Endodermal cell (in vitro differentiated cells): Measurements from ENCODE around the gene SMPX. TPM values are rescaled to one million over a fixed set of nuclear protein-coding genes. Genes with fewer than 3 reads are reported as not detected.

Source experiments
- DNase-seq: peaks from one replicate; pipeline ENCODE4 v3.0.0-alpha.2; 2017
- H3K27ac ChIP-seq: 2 replicates; pipeline ENCODE4 v1.5.1; 2013; ENCODE audit warnings: mild to moderate bottlenecking, low read depth, low read length, moderate library complexity
- H3K27me3 ChIP-seq: 2 replicates; pipeline ENCODE4 v1.6.1; 2013; ENCODE audit warnings: mild to moderate bottlenecking, low read length, moderate library complexity; ENCODE audit not compliant: insufficient read depth, control insufficient read depth, poor library complexity, severe bottlenecking
- H3K36me3 ChIP-seq: 2 replicates; pipeline ENCODE4 v1.7.0; 2013; ENCODE audit warnings: mild to moderate bottlenecking, low read length, moderate library complexity; ENCODE audit not compliant: control insufficient read depth, insufficient read depth
- H3K4me1 ChIP-seq: one replicate; pipeline ENCODE4 v1.7.0; 2013; ENCODE audit warnings: low read length; ENCODE audit not compliant: control insufficient read depth, insufficient read depth
- H3K4me3 ChIP-seq: 2 replicates; pipeline ENCODE4 v1.5.1; 2013; ENCODE audit warnings: mild to moderate bottlenecking, low read length, moderate library complexity
- H3K9ac ChIP-seq: 2 replicates; pipeline ENCODE4 v1.6.1; 2013; ENCODE audit warnings: mild to moderate bottlenecking, low read length, moderate library complexity; ENCODE audit not compliant: poor library complexity, severe bottlenecking; ENCODE audit errors: extremely low read depth
- H3K9me3 ChIP-seq: 2 replicates; pipeline ENCODE4 v1.6.1; 2013; ENCODE audit warnings: mild to moderate bottlenecking, low read length, moderate library complexity; ENCODE audit not compliant: control insufficient read depth
- H3K27ac Mint-ChIP-seq: 2 replicates; pipeline ENCODE4 v1.8.0; 2020; ENCODE audit warnings: mixed read lengths
- H3K27me3 Mint-ChIP-seq: 2 replicates; pipeline ENCODE4 v1.8.0; 2021; ENCODE audit warnings: mild to moderate bottlenecking, mixed read lengths; ENCODE audit not compliant: insufficient read depth
- H3K36me3 Mint-ChIP-seq: 2 replicates; pipeline ENCODE4 v1.8.0; 2020; ENCODE audit warnings: low read depth, mixed read lengths
- H3K4me1 Mint-ChIP-seq: 2 replicates; pipeline ENCODE4 v1.8.0; 2020; ENCODE audit warnings: mixed read lengths
- H3K4me3 Mint-ChIP-seq: 2 replicates; pipeline ENCODE4 v1.8.0; 2020; ENCODE audit warnings: mild to moderate bottlenecking, moderate library complexity, mixed read lengths
- H3K9me3 Mint-ChIP-seq: 2 replicates; pipeline ENCODE4 v1.8.0; 2020; ENCODE audit warnings: mild to moderate bottlenecking, mixed read lengths
- WGBS, 2 experiments: methylation state at CpG; one replicate each; pipeline versions ENCODE4 v1.1.5 to v1.1.7; 2013; ENCODE audit warnings: missing lambda C conversion rate in 2 of 2, mixed read lengths in 1 of 2; ENCODE audit not compliant: insufficient coverage in 1 of 2, insufficient read length in 1 of 2; 5-methylcytosine and 5-hydroxymethylcytosine counted together
- total RNA-seq, 2 donors: library from RNA; stranded (reverse); fragmentation: NEBNext Ultra II Directional in 1 of 2; extraction: Animal tissue kit (Norgen Biotek cat#: 25700) in 1 of 2; gene quantifications; 2 replicates in 1 of 2; 3 replicates in 1 of 2; pipeline ENCODE4 v1.2.1, GENCODE V29; 2021
- TF ChIP-seq, protein P1 (sequence below): fragments of 200-600 bp; sonication (generic); conservative IDR thresholded peaks from 2 replicates; pipeline ENCODE4 v1.5.0; 2021; ENCODE audit warnings: antibody characterized with exemption, mild to moderate bottlenecking

Gene SMPX
- total RNA-seq, 2 donors from 2014 or later = 0.31 TPM; not detected in 1

DNA sequence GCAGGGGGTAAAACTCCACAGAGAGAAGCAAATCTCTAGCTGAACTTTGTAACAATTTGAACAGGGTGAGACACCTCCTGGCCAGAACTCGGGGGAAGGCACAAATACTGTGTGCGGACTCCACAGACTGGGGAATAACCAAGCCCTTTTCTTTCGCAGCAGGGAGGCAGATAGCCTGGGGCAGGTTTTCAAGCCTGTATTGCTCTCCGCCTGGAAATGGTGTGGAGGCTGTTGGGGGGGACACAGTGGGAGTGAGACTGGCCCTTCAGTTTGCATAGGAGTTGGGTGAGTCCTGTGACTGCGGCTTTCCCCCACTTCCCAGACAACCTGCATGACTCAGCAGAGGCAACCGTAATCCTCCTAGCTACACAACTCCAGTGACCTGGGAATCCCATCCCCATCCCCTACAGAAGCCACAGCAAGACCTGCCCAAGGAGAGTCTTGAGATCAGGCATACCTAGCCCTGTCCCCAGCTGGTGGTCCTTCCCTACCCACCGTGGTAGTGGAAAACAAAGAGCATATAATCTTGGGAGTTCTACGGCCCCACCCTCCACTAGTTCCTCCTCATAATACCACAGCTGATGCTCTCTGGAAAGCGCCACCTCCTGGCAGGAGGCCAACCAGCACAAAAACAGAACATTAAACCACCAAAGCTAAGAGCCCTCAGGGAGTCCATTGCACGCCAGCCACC lies 12.9 kb upstream of the SMPX start:
- H3K27me3 ChIP-seq = no peaks in the 10 kb centered on the region
- H3K9me3 ChIP-seq = no peaks in the 10 kb centered on the region
- peaks cover 23% of the 10 kb centered on the region for H3K4me1 Mint-ChIP-seq
- WGBS, 2 experiments = 78% methylated on average over 9 of the region's 10 CpGs; no CpG with 5 or more reads in 1 of the 2 experiments
- no peak overlapping the region for H3K27ac ChIP-seq
- no peaks in the 10 kb centered on the region for H3K4me1 ChIP-seq
- H3K4me3 Mint-ChIP-seq = peak overlapping the region; percentile 32
- no peaks in the 10 kb centered on the region for H3K27me3 Mint-ChIP-seq
- no peak overlapping the region for H3K9ac ChIP-seq
- H3K36me3 ChIP-seq = no peaks in the 10 kb centered on the region
- peak overlapping the region; percentile 93 for H3K27ac Mint-ChIP-seq
- no peak overlapping the region for H3K4me3 ChIP-seq
- peak; percentile 82 for DNase-seq
- H3K36me3 Mint-ChIP-seq = no peaks in the 10 kb centered on the region
- peaks cover 3% of the 10 kb centered on the region for H3K9me3 Mint-ChIP-seq
- TF ChIP-seq, protein P1, sequence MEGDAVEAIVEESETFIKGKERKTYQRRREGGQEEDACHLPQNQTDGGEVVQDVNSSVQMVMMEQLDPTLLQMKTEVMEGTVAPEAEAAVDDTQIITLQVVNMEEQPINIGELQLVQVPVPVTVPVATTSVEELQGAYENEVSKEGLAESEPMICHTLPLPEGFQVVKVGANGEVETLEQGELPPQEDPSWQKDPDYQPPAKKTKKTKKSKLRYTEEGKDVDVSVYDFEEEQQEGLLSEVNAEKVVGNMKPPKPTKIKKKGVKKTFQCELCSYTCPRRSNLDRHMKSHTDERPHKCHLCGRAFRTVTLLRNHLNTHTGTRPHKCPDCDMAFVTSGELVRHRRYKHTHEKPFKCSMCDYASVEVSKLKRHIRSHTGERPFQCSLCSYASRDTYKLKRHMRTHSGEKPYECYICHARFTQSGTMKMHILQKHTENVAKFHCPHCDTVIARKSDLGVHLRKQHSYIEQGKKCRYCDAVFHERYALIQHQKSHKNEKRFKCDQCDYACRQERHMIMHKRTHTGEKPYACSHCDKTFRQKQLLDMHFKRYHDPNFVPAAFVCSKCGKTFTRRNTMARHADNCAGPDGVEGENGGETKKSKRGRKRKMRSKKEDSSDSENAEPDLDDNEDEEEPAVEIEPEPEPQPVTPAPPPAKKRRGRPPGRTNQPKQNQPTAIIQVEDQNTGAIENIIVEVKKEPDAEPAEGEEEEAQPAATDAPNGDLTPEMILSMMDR = peak; percentile 77

DNA sequence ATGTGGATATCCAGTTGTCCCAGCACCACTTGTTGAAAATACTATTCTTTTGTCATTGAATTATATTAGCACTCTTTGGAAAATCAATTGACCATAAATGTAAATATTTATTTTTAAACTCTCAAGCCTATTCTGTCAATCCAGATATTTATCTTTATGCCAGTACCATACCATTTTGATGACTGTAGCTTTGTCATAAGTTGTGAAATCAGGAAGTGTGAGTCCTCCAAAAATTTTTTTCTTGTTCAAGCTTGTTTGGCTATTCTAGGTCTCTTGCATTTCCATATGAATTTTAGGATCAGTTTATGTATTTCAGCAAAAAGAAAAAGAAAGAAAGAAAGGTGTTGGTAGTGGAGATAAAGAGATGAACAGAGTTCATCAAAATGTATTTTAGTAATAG lies 8.2 kb upstream of the SMPX start:
- no peaks in the 10 kb centered on the region for H3K9me3 ChIP-seq
- no peak overlapping the region for H3K4me3 Mint-ChIP-seq

DNA sequence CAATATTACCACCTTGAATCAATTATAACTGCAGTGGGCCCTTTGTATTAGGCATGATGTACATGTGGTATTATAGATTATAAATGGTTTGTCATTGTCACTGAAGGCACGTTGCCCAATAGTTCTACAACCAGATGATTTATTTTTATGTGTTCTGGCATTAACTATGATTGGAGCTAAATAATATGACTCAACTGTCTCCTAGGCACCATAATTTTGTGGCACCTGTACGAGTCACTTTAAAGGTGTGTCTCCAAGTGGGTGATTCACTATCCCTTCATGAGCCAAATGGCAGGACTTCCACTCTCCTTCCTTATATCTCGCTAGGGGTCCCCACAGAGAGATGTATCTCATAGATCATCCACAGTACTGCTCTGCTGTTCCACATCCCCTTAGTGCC lies 6.1 kb upstream of the SMPX start:
- no peak overlapping the region for H3K27ac ChIP-seq
- H3K27me3 ChIP-seq = no peaks in the 10 kb centered on the region
- Mint-ChIP-seq H3K9me3 (peaks cover 3% of the 10 kb centered on the region), H3K36me3 (no peaks in the 10 kb centered on the region), H3K4me1 (no peaks in the 10 kb centered on the region), H3K27ac (no peak overlapping the region), H3K4me3 (no peak overlapping the region), H3K27me3 (no peaks in the 10 kb centered on the region)
- H3K9ac ChIP-seq = no peak overlapping the region
- H3K9me3 ChIP-seq = no peaks in the 10 kb centered on the region
- H3K4me3 ChIP-seq = no peak overlapping the region
- H3K36me3 ChIP-seq = no peaks in the 10 kb centered on the region
- 90 to 100% methylated on average over 1 to 3 of the region's 3 CpGs for WGBS, 2 experiments
- TF ChIP-seq, protein P1 = no peak
- no peaks in the 10 kb centered on the region for H3K4me1 ChIP-seq
- no peak for DNase-seq

More for the DNA sequence above, 8.2 kb upstream of the SMPX start:
- no peak overlapping the region for H3K4me3 ChIP-seq
- no peaks in the 10 kb centered on the region for H3K36me3 Mint-ChIP-seq
- no peaks in the 10 kb centered on the region for H3K27me3 Mint-ChIP-seq
- peaks cover 3% of the 10 kb centered on the region for H3K9me3 Mint-ChIP-seq
- no peak for DNase-seq
- H3K9ac ChIP-seq = no peak overlapping the region
- no peaks in the 10 kb centered on the region for H3K27me3 ChIP-seq
- H3K4me1 Mint-ChIP-seq = peaks cover 11% of the 10 kb centered on the region
- TF ChIP-seq, protein P1 = no peak
- no peak overlapping the region for H3K27ac ChIP-seq
- no peaks in the 10 kb centered on the region for H3K4me1 ChIP-seq
- H3K36me3 ChIP-seq = no peaks in the 10 kb centered on the region
- no peak overlapping the region for H3K27ac Mint-ChIP-seq
